ENCODE data around the gene ANKRD33B.

Gene ANKRD33B

DNA sequence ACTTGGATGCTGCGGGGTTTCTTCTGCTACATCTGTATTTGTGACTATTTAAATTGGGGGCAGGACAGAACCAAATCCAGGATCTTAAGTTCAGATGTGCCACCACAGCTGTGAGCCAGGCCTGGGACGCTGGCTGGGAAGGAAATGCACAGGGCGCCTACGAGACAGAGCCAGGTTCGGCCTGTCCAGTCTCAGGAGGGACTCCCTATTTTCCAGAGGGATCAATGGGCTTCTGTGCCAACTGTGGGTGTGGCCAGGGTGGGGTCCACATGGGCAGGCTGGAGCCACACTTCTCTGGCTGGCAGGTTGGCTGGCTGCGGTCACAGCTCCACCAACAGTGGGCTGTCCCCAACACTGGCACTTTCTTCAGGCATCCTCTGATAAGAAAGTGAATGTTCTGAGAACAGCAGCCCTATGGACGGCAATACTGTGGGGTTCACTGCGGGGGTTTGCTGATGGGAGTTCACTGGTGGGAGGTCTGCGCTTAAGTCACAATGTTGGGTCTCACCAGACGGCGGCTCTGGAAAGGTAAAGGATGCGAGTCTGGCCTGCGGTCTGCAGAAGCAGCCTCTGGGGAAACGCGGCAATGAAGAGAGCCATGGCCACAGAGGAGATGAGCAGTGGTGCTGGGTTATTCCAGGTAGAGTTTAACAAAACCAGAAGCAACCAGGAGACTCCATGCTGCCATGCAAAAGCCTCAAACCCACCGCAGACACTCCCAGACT is 119.1 kb downstream of the ANKRD33B start:
- no peak overlapping the region for H3K4me3 ChIP-seq (ENCODE audit: low read depth, low read length)
- TF ChIP-seq CTCF (conservative IDR thresholded peaks at IDR 0.05; ENCODE audit: low read depth, low read length), result no peak
- no peak for DNase-seq (ENCODE audit: low read depth)

- DNase-seq (ENCODE audit: low read depth), result no peak
These were observed 120.6 kb downstream of the ANKRD33B start for GRCh38 chr5:10684303-10685086.

DNA sequence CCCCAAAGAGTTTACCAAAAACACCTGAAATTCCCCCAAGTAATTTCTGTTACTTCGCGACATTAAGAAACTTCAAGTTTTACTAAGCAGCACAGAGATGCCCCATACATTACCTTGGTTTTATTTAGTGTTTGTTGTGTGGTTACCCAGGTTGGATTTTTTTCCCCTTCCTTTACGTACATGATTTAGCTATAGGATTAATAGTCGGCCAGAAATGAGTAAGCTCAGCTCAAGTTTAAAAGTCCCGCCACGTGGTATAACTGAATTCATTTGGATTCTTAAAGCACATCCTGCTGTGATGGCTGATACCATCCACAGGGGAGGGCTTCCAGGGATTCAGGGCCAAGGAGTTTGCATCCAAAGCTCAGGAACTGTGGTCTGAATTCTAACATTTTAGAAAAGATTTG is 121.2 kb downstream of the ANKRD33B start:
- DNase-seq (ENCODE audit: low read depth), result no peak
- no peak for TF ChIP-seq CTCF (conservative IDR thresholded peaks at IDR 0.05; ENCODE audit: low read depth, low read length)
- H3K4me3 ChIP-seq (ENCODE audit: low read depth, low read length), result no peak overlapping the region

More at GRCh38 chr5:10684303-10685086, 120.6 kb downstream of the ANKRD33B start:
- H3K4me3 ChIP-seq (ENCODE audit: low read depth, low read length), result no peak overlapping the region
- no peak for TF ChIP-seq CTCF (conservative IDR thresholded peaks at IDR 0.05; ENCODE audit: low read depth, low read length)

DNA sequence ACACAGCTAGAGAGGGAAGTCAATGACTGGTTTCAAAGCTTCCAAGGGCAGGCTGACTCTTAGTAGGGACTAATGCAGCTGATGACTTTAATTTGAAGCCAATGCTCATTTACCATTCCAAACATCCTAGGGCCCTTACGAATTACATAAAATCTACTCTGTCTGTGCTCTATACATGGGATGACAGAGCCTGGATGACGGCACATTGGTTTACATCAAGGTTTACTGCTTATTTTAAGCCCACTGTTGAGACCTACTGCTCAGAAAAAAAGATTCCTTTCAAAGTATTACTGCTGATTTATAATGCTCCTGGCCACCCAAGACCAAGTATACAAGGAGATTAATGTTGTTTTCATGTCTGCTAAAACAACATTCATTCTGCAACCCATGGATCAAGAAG is 123.0 kb downstream of the ANKRD33B start:
- no peak for DNase-seq (ENCODE audit: low read depth)
- TF ChIP-seq CTCF (conservative IDR thresholded peaks at IDR 0.05; ENCODE audit: low read depth, low read length), result no peak
- H3K4me3 ChIP-seq (ENCODE audit: low read depth, low read length), result no peak overlapping the region

DNA sequence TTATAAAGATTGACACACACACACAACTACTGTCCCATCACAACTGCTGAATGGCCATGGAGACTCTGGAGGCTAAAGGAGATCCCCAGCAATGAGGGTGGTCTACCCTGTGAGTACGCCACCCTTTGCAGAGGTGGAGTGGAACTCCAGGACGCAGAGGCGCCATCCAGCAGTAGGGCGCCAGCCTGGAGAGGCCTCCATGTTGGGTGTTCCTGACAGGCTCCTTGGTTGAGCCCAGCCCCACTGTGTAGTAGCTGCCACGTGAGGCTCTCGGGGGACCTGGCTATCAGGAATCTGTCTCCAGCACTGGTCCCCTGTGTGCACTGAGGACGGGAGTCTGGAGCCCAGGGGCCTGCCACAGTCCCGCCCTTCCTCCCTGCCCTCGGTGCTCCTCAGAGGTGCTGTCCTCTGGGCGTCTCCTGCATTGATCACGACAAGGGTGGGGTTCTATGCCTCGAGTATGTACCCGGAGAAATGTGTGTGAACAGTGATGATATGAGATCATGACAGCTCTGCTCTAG is 124.8 kb downstream of the ANKRD33B start:
- no peak for DNase-seq (ENCODE audit: low read depth)
- no peak overlapping the region for H3K4me3 ChIP-seq (ENCODE audit: low read depth, low read length)
- no peak for TF ChIP-seq CTCF (conservative IDR thresholded peaks at IDR 0.05; ENCODE audit: low read depth, low read length)

- DNase-seq (ENCODE audit: low read depth), result peak; percentile 59
- H3K4me3 ChIP-seq (ENCODE audit: low read depth, low read length), result no peak overlapping the region
- peak; percentile 61 for TF ChIP-seq CTCF (conservative IDR thresholded peaks at IDR 0.05; ENCODE audit: low read depth, low read length)
These were observed 125.7 kb downstream of the ANKRD33B start for GRCh38 chr5:10689391-10690081.
